ENCODE measurements around the gene ZNF469.

ZNF469 gene

DNA sequence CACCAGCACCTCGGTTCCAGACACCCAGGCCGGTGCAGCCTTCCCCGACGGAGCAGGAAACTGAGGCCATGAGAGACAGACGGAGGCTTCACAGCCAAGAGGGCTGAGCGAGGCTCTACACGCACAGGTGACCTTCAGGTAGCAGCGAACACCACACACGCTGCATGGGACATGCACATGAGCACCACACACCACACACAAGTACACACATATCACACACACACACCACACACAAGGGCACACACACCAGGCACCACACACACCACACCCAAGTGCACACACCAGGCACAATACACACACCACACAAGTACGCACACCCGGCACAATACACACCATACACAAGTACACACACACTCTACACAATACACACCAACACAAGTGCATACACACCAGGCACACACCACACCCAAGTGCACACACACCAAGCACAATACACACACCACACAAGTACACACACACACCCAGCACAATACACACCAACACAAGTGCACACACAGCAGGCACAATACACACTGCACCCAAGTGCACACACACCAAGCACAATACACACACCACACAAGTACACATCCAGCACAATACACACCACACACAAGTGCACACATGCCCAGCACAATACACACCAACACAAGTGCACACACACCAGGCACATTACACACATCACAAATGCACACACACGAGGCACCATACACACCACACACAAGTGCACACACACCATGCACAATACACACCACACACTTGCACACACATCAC, 33.4 kb upstream of the ZNF469 start:
- no peak for TF ChIP-seq ZFX (IDR thresholded peaks at IDR 0.05)
- TF ChIP-seq, protein P1, sequence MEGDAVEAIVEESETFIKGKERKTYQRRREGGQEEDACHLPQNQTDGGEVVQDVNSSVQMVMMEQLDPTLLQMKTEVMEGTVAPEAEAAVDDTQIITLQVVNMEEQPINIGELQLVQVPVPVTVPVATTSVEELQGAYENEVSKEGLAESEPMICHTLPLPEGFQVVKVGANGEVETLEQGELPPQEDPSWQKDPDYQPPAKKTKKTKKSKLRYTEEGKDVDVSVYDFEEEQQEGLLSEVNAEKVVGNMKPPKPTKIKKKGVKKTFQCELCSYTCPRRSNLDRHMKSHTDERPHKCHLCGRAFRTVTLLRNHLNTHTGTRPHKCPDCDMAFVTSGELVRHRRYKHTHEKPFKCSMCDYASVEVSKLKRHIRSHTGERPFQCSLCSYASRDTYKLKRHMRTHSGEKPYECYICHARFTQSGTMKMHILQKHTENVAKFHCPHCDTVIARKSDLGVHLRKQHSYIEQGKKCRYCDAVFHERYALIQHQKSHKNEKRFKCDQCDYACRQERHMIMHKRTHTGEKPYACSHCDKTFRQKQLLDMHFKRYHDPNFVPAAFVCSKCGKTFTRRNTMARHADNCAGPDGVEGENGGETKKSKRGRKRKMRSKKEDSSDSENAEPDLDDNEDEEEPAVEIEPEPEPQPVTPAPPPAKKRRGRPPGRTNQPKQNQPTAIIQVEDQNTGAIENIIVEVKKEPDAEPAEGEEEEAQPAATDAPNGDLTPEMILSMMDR (conservative IDR thresholded peaks at IDR 0.05), result no peak
- no peak overlapping the region for H3K27ac ChIP-seq

DNA sequence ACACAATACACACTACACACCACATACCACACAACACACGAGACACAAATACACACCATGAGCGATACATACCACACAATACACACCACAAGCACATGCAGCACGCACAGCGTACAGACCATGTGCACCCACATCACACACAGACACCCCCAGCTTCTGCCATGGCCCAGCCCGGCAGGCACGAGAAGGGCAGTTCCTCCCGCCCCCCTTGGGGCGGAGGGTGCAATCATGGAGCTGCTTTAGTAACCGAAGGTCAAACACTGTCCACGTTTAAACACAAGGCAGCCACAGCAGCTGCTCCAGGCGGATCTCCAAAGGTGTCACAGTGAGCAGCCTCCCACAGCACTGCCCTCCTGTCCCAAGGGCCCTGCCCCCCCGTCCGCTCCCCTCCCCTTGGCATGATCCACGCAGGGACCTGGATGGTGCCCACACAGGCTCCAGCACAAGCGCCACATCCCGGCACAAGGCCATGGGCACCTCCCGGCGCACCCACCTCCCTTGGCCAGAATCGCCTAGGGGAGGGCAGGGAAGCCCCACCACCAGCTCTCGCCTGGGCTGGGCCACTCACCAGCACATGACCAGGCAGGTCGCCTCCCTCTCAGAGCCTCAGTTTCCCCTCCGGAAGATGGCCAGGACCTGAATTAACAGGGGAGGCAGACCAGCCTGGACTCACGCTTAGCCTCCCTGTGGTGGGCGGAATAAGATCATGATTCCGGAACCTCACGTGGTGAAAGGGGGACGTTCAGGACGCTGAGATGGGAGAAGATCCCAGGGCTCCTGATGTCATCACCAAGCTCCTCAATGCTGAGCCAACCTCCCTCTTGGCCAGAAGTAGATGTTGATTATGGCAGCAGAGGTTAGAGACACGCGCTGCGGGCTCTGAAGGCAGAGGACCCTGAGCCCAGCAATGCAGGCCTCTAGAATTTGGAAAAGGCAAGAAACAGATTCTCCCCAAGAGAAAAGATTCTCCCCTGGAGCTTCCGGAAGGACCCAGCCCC, 32.6 kb upstream of the ZNF469 start:
- no peak overlapping the region for H3K27ac ChIP-seq
- TF ChIP-seq, protein P1 (conservative IDR thresholded peaks at IDR 0.05), result no peak

DNA sequence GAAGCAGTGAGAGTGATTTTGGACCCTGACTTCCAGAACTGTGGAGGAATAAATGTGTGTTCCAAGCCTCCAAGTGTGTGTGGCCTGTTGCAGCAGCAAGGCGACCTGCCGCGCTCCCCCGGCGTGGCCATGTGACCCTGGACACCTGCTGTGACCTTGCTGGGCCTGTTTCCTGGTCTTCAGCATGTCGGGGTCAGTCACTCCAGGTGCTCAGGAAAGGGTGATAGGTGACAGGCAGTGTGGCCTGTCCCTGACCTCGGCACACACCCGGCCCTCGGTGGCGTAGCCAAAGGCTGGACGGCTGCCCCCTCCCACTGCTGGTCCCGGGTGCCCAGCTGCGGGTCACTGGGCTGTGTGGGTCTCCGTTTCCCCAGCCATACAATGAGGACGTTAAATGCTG, 31.8 kb upstream of the ZNF469 start:
- no peak for TF ChIP-seq ZFX (IDR thresholded peaks at IDR 0.05)
- TF ChIP-seq, protein P1 (conservative IDR thresholded peaks at IDR 0.05), result no peak
- no peak overlapping the region for H3K27ac ChIP-seq

DNA sequence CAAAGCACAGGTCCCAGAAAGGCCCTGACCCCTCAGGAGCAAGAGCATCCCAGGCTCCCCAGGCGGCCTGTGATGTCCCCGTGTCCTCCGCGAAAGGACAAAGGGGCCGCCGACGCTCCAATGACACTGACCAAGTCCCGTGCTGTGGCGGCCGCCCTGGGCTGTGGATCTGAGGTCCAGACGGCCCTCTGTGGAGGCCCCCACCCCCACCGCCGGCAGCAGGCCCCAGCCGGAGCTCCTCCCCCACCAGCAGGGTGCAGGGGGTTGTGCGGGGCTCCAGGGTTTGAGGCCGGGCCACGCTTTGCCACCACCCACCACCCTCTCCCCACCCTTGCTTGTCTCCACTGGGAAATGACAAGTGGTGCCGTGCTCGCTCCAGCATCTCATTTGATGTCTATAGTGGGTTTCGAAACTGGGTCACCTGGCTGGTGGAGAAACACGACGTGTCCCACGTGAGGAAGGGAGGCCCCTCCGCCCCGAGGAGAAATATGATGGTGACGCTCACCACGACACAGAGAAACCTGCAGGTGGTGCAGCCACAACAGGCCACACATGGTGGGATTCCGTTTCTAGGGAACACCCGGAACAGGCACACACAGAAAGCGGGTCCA, 31.2 kb upstream of the ZNF469 start:
- TF ChIP-seq, protein P1 (conservative IDR thresholded peaks at IDR 0.05), result no peak
- TF ChIP-seq ZFX (IDR thresholded peaks at IDR 0.05), result no peak
- H3K27ac ChIP-seq, result no peak overlapping the region

DNA sequence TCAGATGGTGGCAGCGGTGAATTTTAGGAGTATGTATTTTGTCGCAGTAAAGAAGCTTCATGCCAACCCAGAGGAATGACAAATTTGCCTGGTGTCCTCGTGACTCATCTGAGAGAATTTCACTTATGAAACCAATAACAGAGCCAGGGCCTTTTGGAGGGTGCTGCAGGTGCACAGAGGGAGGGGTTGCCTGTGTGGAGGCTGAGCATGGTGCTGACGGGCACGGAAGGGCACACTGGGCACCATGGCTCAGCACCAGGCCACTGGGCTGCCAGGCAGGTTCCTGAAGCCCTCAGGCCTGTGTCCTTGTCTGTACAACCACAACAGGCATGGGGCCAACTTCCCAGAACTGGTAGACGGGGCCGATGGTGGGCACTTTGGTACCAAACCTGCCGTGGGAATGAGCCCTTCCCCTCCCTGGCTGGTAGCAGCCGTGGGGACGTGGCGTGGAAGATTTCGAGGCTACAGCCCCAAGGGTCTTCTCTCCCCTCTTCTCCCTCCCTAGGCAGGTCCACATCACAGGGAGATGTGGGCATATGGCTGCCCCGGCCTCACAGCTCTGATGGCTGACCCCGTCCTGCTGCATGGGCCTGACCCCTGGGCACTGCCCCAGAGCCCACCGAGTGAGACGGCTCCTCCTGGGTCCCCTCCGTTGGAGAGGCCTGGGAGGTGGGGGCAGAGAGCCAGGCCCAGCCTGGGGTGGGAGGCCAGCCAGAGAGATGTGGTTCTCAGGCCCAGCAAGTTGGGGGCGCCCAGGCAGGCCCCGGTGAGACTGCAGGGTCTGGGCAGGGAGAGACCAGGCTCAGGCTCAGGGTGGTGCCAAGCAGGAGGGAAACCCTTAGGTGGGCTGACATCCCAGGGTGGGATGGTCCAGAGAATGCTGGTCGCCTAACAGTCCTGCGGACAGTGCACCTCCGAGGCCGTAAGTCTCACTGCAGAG, 30.2 kb upstream of the ZNF469 start:
- no peak for TF ChIP-seq ZFX (IDR thresholded peaks at IDR 0.05)
- TF ChIP-seq, protein P1 (conservative IDR thresholded peaks at IDR 0.05), result no peak
- H3K27ac ChIP-seq, result no peak overlapping the region

DNA sequence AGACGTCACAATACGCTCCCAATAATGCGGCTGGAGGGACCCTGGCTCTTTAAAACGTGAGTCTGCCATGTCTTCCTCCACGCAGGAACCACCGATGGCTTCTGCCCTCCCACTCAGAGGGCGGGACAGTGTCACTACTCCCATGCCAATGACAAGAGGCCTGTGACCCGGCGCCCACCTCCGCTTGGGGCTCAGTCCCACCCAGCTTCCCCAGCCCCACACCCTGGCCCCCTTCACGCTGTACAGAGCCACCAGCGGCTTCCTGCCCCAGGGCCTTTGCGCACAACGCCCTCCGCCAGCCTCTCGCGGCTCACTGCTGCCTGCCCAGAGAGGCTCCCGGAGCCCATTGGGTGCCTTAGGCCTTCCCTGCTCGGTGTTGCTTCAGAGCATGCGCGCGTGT, 29.5 kb upstream of the ZNF469 start:
- H3K27ac ChIP-seq, result no peak overlapping the region
- TF ChIP-seq, protein P1 (conservative IDR thresholded peaks at IDR 0.05), result no peak
- TF ChIP-seq ZFX (IDR thresholded peaks at IDR 0.05), result no peak

Measured in C4-2B (cell line).